Activated CD8-positive, alpha-beta memory T cell treated with anti-CD3 and anti-CD28 coated beads, Interleukin-2, amount 10 ng/mL, durations not matched to agents 7 days and 5 days (primary cell): ENCODE results near the gene S100A6. TPM values are rescaled to one million over a fixed set of nuclear protein-coding genes. Genes with fewer than 3 reads are reported as not detected.

Source experiments
- ATAC-seq: fragments of 150-1000 bp; cut with Tn5 transposase; one replicate; pipeline ENCODE4 v1.10.0; 2021; ENCODE audit warnings: moderate library complexity
- CTCF ChIA-PET: fragments of 350-600 bp; sonication (Branson Sonifier 250); formaldehyde crosslinking; loops from one replicate; lab custom pipeline; 2021; ENCODE audit warnings: antibody characterized with exemption; lab: Charles Lee
- DNase-seq: peaks from one replicate; pipeline ENCODE4 v3.0.0-alpha.2; 2020
- H3K27ac Mint-ChIP-seq: one replicate; pipeline ENCODE4 v1.8.0; 2021; ENCODE audit warnings: mild to moderate bottlenecking, mixed read lengths
- H3K27me3 Mint-ChIP-seq: one replicate; pipeline ENCODE4 v1.8.0; 2021; ENCODE audit warnings: mixed read lengths
- H3K36me3 Mint-ChIP-seq: one replicate; pipeline ENCODE4 v1.8.0; 2021; ENCODE audit warnings: mild to moderate bottlenecking, mixed read lengths
- H3K4me1 Mint-ChIP-seq: one replicate; pipeline ENCODE4 v1.8.0; 2021; ENCODE audit warnings: mixed read lengths
- H3K4me3 Mint-ChIP-seq: one replicate; pipeline ENCODE4 v1.8.0; 2021; ENCODE audit warnings: mild to moderate bottlenecking, moderate library complexity, mixed read lengths
- H3K9me3 Mint-ChIP-seq: one replicate; pipeline ENCODE4 v1.8.0; 2022; ENCODE audit warnings: low read depth, mixed read lengths
- total RNA-seq, 2 experiments: library from RNA; stranded (reverse); gene quantifications; one replicate each; pipeline ENCODE4 v1.2.3, GENCODE V29; 2021

Gene S100A6
- total RNA-seq, 2 experiments from 2014 or later = 386 to 543 TPM

DNA sequence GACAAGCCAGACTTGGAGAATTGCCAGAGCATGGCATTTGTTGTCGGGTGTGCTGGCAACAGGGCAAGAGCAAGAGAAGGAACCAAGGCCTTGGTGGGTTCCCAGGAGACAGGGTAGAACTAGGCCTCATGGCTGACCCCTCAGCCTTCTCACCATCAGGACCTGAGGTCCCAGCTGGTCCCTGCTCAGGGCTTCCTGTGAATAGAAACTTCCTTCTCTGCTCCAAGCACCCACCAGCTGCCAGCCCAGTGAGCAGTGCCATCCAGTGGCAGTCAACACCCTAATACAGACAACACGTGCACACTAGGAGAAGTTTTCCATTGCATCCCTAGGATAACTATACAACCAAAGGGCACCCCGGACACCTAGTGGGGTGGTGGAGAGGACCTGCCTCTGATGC is 22.8 kb downstream of the S100A6 start:
- Mint-ChIP-seq H3K4me3 (no peak overlapping the region), H3K27ac (no peak overlapping the region), H3K36me3 (no peaks in the 10 kb centered on the region), H3K9me3 (no peaks in the 10 kb centered on the region), H3K4me1 (peaks cover 25% of the 10 kb centered on the region), H3K27me3 (no peaks in the 10 kb centered on the region)
- DNase-seq = peak; percentile 25
- CTCF ChIA-PET = interaction anchor here (2.3 to 8.8 kb wide), 2 partner anchors 20 to 58 kb away, joined by 13 to 167 read pairs; no protein-coding TSS in a partner anchor
- ATAC-seq = no peak

DNA sequence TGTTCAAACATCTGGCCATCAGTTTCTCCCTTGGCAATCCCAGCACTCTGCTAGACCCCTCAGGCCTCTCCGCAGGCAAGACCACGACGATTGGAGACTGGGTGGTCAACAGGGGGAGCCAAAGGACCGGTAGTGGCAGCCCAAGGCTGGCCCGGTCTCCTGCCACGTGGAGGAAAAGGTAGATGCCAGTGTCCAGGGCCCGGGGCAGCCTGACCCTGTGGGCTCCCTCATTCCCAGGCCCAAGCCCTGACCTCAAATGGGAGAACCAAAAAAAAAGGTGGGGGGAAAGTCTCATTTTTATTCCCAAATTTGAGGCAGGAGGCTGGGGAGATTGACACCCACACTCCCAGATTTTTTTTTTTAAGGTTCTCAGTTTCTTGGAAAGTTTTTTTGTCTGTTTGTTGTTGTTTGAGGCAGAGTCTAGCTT is 24.8 kb downstream of the S100A6 start:
- Mint-ChIP-seq H3K27ac (peak overlapping the region; percentile 55), H3K4me1 (peaks cover 23% of the 10 kb centered on the region)
- peak; percentile 94 for ATAC-seq

DNA sequence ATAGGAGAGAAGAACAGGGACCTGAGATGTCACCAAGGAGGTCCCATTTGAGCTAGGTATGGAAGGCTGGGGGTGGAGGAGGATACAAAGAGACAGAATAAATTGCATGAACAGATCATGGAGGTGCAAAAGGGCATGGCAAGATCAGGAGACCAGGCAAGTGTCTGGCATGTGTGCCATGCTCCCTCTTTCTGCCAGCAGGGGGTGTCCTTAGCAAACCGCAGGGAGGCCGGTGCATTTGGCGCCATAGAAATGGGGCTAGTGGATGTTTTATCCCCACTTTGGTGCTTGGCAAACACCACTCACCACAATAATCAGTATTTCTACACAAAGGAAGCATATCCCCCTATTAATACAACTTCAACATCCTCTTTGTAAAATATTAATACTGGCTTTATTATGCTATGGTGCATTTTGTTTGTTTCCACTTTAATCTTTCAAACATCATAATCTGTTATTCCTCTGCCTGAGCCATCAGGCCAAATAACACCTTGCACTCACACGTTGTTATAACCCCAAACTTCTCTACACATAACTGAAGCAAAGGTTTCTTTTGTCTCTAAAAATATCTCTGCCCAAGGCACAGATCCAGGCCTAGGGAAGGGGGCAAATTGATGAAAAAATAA is 25.9 kb downstream of the S100A6 start:
- ATAC-seq (peak; percentile 58), DNase-seq (peak; percentile 81)
- CTCF ChIA-PET = interaction anchor here (0.9 to 8.8 kb wide), 18 partner anchors 8 to 477 kb away, joined by 3 to 167 read pairs (median 14); partner anchors contain the start of genes CHTOP, RAB13, S100A1 and S100A13
- no peaks in the 10 kb centered on the region for H3K27me3 Mint-ChIP-seq
- no peaks in the 10 kb centered on the region for H3K36me3 Mint-ChIP-seq
- no peaks in the 10 kb centered on the region for H3K9me3 Mint-ChIP-seq
- H3K4me1 Mint-ChIP-seq = peaks cover 21% of the 10 kb centered on the region
- no peak overlapping the region for H3K27ac Mint-ChIP-seq
- no peak overlapping the region for H3K4me3 Mint-ChIP-seq

More for the DNA sequence above, 24.8 kb downstream of the S100A6 start:
- Mint-ChIP-seq H3K36me3 (no peaks in the 10 kb centered on the region), H3K9me3 (no peaks in the 10 kb centered on the region), H3K4me3 (no peak overlapping the region), H3K27me3 (no peaks in the 10 kb centered on the region)
- CTCF ChIA-PET = interaction anchor here (0.7 to 8.8 kb wide), 34 partner anchors 9 to 476 kb away, joined by 3 to 167 read pairs (median 6); partner anchors contain the start of genes CHTOP, ILF2, NPR1 and RAB13
- peak; percentile 87 for DNase-seq

DNA sequence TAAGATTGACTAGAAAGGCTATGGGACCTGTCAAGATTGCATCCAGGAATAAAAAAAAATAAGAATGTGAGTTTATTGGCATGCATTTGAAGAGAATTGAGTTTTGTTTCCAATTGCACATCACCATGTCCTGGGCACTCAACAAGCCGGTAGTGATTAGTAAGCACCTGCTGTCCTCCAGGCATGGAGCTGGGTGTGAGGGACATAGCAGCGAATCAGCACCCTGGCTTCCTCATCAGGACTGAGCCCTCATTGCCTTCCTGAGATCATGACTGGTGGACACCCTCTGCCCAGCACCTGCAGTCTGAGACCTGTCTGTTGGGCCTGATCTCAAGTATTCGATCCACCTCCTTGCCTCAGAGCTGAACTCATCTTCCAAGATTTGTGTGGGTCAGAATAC is 26.8 kb downstream of the S100A6 start:
- no peak overlapping the region for H3K4me3 Mint-ChIP-seq
- ATAC-seq (no peak), DNase-seq (no peak)
- no peaks in the 10 kb centered on the region for H3K36me3 Mint-ChIP-seq
- H3K27ac Mint-ChIP-seq = no peak overlapping the region
- no peaks in the 10 kb centered on the region for H3K27me3 Mint-ChIP-seq
- H3K9me3 Mint-ChIP-seq = no peaks in the 10 kb centered on the region
- CTCF ChIA-PET = interaction anchor here (0.9 to 8.8 kb wide), 9 partner anchors 12 to 125 kb away, joined by 3 to 167 read pairs (median 12); partner anchors contain the start of genes CHTOP, S100A1, S100A13 and S100A6
- H3K4me1 Mint-ChIP-seq = peaks cover 21% of the 10 kb centered on the region

DNA sequence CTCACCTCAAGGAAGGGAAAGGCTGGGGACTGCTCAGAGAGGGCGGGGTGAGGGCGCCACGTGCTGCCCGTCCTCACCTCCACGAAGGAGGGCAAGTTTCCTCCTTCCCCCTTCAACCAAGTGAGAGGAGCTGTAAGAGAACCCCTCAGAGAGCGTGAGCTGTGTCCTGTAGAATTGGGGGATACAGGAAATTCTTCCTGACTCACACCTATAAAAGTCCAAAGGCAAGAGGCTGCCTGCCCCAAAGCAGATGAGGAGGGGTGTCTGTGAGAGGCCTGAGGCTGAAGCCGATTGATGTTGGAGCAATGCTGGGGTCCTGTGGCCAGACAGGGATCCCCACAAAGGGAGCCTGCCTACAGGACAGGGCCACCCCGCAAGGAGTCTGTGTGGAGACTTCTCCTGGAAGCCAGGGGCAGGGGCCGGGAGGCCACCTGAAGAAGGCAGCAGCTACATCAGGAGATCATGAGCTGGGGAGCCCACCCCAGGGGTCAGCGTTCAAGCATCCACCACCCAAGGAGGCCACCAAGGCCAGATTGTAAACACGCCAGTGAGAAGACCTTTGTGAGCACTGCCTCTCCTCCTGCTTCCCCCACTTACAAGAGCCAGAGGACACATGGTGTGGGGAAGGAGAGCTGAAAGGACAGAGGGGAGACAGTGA is 27.7 kb downstream of the S100A6 start:
- H3K27ac Mint-ChIP-seq = no peak overlapping the region
- H3K4me3 Mint-ChIP-seq = no peak overlapping the region
- CTCF ChIA-PET = interaction anchor here (0.7 to 8.8 kb wide), 8 partner anchors 13 to 164 kb away, joined by 3 to 167 read pairs (median 4); partner anchors contain the start of genes CHTOP and S100A6
- H3K4me1 Mint-ChIP-seq = peaks cover 17% of the 10 kb centered on the region
- H3K27me3 Mint-ChIP-seq = no peaks in the 10 kb centered on the region
- H3K36me3 Mint-ChIP-seq = no peaks in the 10 kb centered on the region
- H3K9me3 Mint-ChIP-seq = no peaks in the 10 kb centered on the region
- ATAC-seq (no peak), DNase-seq (peak; percentile 29)

DNA sequence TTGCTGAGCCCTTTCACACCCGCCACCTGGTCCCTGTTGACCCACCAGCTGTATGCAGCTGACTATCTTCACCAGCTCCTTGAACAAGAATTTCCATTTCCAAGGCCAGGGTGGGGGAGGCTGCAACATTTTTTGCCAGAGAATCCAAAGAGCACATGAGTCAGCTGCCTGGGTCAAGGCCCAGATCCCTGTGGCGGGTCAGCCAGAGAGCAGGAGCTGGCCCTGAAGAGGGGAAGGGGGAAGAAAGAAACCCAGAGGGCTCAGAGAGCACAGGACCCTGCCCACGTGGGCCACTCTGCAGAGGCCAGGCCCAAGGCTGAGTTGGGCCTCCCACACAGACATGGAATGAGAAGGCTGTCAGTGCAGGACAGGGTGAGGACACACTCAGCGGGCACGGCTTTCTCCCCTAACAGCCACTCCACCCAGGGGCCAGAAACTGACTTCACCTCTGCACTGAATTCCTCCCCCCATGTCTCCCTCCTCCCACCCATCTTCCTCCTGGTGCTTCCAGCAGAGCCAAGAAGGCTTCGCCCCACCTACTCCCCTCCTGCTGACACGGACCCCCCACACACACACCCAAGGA is 28.9 kb downstream of the S100A6 start:
- ATAC-seq = no peak
- CTCF ChIA-PET = interaction anchor here (8.8 kb wide), 1 partner anchor 64 kb away, joined by 167 read pairs; no protein-coding TSS in a partner anchor
- Mint-ChIP-seq H3K4me1 (peaks cover 14% of the 10 kb centered on the region), H3K27ac (no peak overlapping the region), H3K27me3 (peaks cover 2% of the 10 kb centered on the region), H3K36me3 (no peaks in the 10 kb centered on the region), H3K4me3 (no peak overlapping the region), H3K9me3 (no peaks in the 10 kb centered on the region)
- no peak for DNase-seq

DNA sequence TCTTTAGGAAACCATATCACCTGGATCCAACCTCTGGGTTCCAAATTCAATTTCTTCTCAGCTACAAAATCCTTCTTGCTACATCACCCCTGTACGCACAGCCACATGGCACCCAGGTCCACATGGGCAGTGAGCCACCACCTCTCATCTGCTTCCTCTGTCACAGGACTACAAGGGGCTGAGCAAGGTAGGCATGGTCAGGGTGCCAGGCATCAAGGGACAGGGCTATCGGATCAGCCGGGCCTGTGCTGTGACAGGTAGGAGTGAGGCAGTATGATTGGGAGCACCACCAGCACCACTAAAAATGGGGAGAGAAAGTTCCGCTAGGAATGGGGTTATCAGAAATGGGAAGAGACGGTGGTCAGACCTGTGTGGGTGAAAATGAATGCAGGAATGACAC is 29.4 kb downstream of the S100A6 start:
- Mint-ChIP-seq H3K9me3 (no peaks in the 10 kb centered on the region), H3K4me3 (no peak overlapping the region), H3K27ac (no peak overlapping the region), H3K4me1 (peaks cover 13% of the 10 kb centered on the region), H3K36me3 (no peaks in the 10 kb centered on the region), H3K27me3 (peaks cover 5% of the 10 kb centered on the region)
- CTCF ChIA-PET = interaction anchor here (8.8 kb wide), 1 partner anchor 64 kb away, joined by 167 read pairs; no protein-coding TSS in a partner anchor
- DNase-seq (no peak), ATAC-seq (no peak)

DNA sequence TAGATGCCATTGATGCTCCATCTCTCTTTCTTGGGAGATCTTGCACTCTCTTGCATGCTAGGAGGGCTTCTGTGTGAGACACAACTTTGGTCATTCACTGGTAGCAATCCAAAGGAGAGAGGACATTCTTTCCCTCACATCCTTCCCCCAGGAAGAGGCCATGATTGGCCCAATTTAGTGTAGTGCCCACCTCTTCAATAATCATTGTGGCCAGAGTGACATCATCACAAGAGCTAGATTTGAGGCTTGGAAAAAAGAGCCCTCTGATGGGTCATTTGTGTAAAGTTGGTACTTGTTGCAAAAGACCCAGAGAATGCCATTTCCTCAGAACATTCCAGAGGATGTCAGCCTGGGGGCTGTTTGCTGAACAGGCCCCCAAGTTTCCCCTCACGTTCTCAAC is 30.2 kb downstream of the S100A6 start:
- H3K4me1 Mint-ChIP-seq = peaks cover 5% of the 10 kb centered on the region

DNA sequence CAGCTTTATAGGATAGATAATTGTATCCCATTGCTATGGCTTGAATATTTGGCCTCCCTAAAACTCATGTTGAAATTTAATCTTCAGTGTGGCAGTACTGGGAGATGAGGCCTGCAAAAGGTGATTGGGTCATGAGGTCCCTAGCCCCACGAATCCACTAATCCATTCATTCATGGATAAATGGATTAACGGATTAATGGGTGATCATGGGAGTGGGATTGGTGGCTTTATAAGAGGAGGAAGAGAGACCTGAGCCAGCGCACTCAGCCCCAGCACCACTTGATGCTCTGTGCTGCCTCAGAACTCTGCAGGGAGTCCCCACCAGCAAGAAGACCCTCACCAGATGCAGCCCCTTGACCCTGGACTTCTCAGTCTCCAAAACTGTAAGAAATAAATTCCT is 32.0 kb downstream of the S100A6 start:
- CTCF ChIA-PET = no interaction called here
- Mint-ChIP-seq H3K36me3 (no peaks in the 10 kb centered on the region), H3K27me3 (peaks cover 19% of the 10 kb centered on the region), H3K4me3 (no peak overlapping the region), H3K27ac (no peak overlapping the region), H3K9me3 (no peaks in the 10 kb centered on the region), H3K4me1 (no peaks in the 10 kb centered on the region)
- no peak for ATAC-seq
- no peak for DNase-seq

More for the DNA sequence above, 30.2 kb downstream of the S100A6 start:
- Mint-ChIP-seq H3K27me3 (peaks cover 5% of the 10 kb centered on the region), H3K4me3 (no peak overlapping the region), H3K27ac (no peak overlapping the region), H3K36me3 (no peaks in the 10 kb centered on the region), H3K9me3 (no peaks in the 10 kb centered on the region)
- DNase-seq (peak; percentile 22), ATAC-seq (no peak)
- CTCF ChIA-PET = no interaction called here

DNA sequence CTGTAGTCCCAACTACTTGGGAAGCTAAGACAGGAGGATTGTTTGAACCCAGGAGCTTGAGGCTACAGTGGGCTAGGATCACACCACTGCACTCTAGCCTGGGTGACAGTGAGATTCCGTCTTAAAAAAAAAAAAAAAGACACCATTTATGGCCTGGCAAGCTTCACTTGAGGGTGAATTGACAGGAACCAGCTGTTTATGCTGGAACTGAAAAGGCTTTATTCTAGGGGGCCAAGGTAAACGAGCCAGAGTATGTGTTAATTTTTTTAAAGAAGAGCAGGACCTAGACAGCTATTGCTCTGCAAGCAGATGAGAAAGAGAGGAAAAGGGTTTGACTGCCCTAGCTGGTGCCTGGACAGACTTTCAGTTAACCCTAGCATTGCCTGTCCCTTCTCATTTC is 37.0 kb downstream of the S100A6 start:
- no peak for DNase-seq
- Mint-ChIP-seq H3K27me3 (peaks cover 34% of the 10 kb centered on the region), H3K36me3 (no peaks in the 10 kb centered on the region), H3K27ac (no peak overlapping the region), H3K4me1 (no peaks in the 10 kb centered on the region), H3K9me3 (no peaks in the 10 kb centered on the region), H3K4me3 (no peak overlapping the region)
- CTCF ChIA-PET = interaction anchor here (1.8 to 8.2 kb wide), 2 partner anchors 12 to 146 kb away, joined by 8 to 126 read pairs; no protein-coding TSS in a partner anchor
- ATAC-seq = no peak

DNA sequence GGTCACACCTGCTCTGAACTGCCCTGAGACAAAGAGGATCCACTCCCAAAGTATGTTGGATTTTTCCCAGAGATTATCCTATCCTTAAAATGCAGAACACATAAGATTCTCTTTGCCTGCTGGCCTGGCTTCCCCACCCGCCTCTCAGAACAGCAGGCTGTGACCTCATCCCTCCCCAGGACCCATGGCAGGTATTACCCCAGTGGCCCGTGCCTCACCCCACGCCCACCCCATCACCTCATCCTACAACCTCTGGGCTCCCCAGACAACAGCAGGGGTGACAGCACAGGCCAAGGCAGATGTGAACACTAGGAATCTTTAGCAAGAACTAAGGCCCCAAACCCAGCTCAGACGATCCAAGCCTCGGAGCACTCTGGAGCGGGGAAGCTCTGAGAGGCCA is 40.3 kb downstream of the S100A6 start:
- H3K27ac Mint-ChIP-seq = no peak overlapping the region

DNA sequence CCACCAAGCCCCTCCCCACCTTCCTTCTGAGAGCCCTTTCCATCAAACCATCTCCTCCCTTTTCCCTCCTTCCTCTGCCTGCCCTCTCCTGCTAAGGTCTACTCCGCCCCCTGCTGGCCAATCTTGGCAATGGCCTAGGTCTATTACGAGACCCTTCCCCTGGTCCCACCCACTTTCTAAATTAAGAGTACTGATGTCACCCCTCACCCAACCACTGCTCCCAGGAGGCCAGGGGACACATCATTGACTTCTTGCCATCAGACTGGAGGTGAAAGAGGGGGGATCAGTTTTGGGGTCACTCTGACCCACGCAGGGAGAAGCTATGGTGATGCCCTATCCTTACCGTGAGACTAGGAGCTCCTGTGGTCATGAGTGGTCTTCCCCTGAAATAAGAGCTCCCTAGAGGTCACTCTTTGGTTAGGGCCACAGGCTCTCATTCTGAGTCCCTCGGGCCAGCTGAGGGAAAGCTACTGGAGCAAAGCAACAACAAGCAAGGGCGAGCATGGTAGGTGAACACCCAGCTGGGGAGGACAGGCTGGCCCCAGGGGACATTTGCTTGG is 40.7 kb downstream of the S100A6 start:
- Mint-ChIP-seq H3K4me3 (no peak overlapping the region), H3K27ac (no peak overlapping the region), H3K4me1 (no peaks in the 10 kb centered on the region), H3K9me3 (no peaks in the 10 kb centered on the region), H3K36me3 (no peaks in the 10 kb centered on the region), H3K27me3 (peaks cover 31% of the 10 kb centered on the region)
- CTCF ChIA-PET = interaction anchor here (0.6 to 8.2 kb wide), 27 partner anchors 10 to 271 kb away, joined by 3 to 126 read pairs (median 4); partner anchors contain the start of gene S100A9
- DNase-seq = peak; percentile 78
- ATAC-seq = peak; percentile 76

More for the DNA sequence above, 40.3 kb downstream of the S100A6 start:
- CTCF ChIA-PET = interaction anchor here (0.6 to 8.2 kb wide), 18 partner anchors 10 to 490 kb away, joined by 3 to 126 read pairs (median 5); partner anchors contain the start of gene S100A9
- H3K36me3 Mint-ChIP-seq = no peaks in the 10 kb centered on the region
- no peak overlapping the region for H3K4me3 Mint-ChIP-seq
- ATAC-seq (no peak), DNase-seq (no peak)
- H3K4me1 Mint-ChIP-seq = no peaks in the 10 kb centered on the region
- H3K9me3 Mint-ChIP-seq = no peaks in the 10 kb centered on the region
- peaks cover 30% of the 10 kb centered on the region for H3K27me3 Mint-ChIP-seq
